GM18861 (cell line): Measurements from ENCODE around the gene PHLPP2.
A peak's percentile ranks its signal among the peaks of the same experiment; 100 is the strongest.

Experiments
- ATAC-seq: cut with Tn5 transposase; IDR thresholded peaks from one replicate; pipeline ENCODE4 v1.9.1; 2021; ENCODE audit not compliant: unreplicated experiment

PHLPP2 gene

GRCh38 chr16:71724320-71724751, at the start of gene PHLPP2:
Gene PHLPP2, minus strand, starts transcription at chr16:71724701. Its CDS starts 9,906 bp downstream, at chr16:71714795.
- no peak for ATAC-seq

GRCh38 chr16:71771571-71771970, 47.1 kb upstream of the PHLPP2 start:
- ATAC-seq, result no peak

GRCh38 chr16:71769222-71769621, 44.7 kb upstream of the PHLPP2 start:
- ATAC-seq, result no peak

GRCh38 chr16:71767060-71767900, 42.8 kb upstream of the PHLPP2 start:
- no peak for ATAC-seq

- ATAC-seq, result no peak
These were observed 37.7 kb upstream of the PHLPP2 start for GRCh38 chr16:71762186-71762585.

GRCh38 chr16:71761097-71761496, 36.6 kb upstream of the PHLPP2 start:
- no peak for ATAC-seq

GRCh38 chr16:71758293-71758760, 33.8 kb upstream of the PHLPP2 start:
- ATAC-seq, result no peak

- no peak for ATAC-seq
These were observed 30.2 kb upstream of the PHLPP2 start for GRCh38 chr16:71754652-71755051.

- no peak for ATAC-seq
These were observed 29.6 kb upstream of the PHLPP2 start for GRCh38 chr16:71754108-71754507.

GRCh38 chr16:71748226-71748625, 23.7 kb upstream of the PHLPP2 start:
- ATAC-seq, result no peak

- no peak for ATAC-seq
These were observed 22.0 kb upstream of the PHLPP2 start for GRCh38 chr16:71746442-71747046.

GRCh38 chr16:71738855-71739254, 14.4 kb upstream of the PHLPP2 start:
- no peak for ATAC-seq

GRCh38 chr16:71737501-71737900, 13.0 kb upstream of the PHLPP2 start:
- no peak for ATAC-seq

GRCh38 chr16:71734511-71734910, 10.0 kb upstream of the PHLPP2 start:
- no peak for ATAC-seq

GRCh38 chr16:71732587-71732986, 8.1 kb upstream of the PHLPP2 start:
- no peak for ATAC-seq

GRCh38 chr16:71727551-71728324, 3.2 kb upstream of the PHLPP2 start:
- no peak for ATAC-seq

GRCh38 chr16:71726476-71727315, 2.2 kb upstream of the PHLPP2 start:
- ATAC-seq, result no peak

GRCh38 chr16:71723537-71724319, 773 bp downstream of the PHLPP2 start:
- ATAC-seq, result peak; percentile 59

- ATAC-seq, result peak; percentile 23
These were observed 1.5 kb downstream of the PHLPP2 start for GRCh38 chr16:71722801-71723536.
